A673 (cell line): Measurements from ENCODE around the gene POPDC2.

ENCODE experiments used
- EZH2 ChIP-seq: fragments of 200-600 bp; sonication (generic); IDR thresholded peaks from 2 replicates; pipeline ENCODE4 v1.6.1; 2017; ENCODE audit warnings: borderline replicate concordance, low read depth, mild to moderate bottlenecking, mixed read lengths, antibody characterized with exemption, low read length; ENCODE audit not compliant: poor library complexity, severe bottlenecking
- TF ChIP-seq, protein P1 (sequence below): fragments of 300-800, 200-600 bp; sonication (generic); conservative IDR thresholded peaks from 2 replicates; pipeline ENCODE4 v1.5.1; 2017; ENCODE audit warnings: low read depth, mild to moderate bottlenecking, antibody characterized with exemption, low read length, moderate library complexity, mixed read lengths

DNA sequence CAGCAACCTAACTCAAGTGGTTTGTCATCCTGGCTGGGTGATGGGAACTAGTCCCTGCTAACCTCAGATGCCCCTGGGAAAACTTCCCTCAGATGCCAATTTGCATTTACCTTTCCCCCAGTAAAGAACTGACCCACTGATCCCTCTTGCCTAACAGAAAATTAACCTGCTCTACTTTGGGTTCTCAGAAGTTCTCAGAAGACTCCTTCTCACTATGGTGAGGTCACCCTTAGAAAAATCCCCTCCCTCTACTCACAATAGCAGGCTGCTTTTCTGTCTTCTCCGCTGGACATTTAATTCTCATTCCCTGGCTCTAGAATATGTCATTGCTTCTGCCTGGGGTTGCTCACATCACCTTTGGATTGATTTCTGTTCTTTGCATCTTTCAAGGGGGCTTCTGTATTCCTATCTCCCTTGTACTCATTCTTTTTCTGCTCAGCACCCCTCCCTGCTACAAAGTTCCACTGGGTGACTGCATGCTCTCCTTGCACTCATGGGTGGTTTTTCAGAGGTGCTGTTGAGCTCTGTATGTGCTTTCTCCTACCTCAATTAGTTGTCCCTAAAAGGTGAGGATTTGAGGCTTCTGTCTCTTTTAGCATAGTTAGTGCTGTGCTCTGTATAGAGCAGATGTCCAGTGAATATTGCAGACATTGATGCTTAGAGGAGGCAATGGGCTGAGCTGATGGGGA, 61.8 kb downstream of the POPDC2 start:
- TF ChIP-seq, protein P1, sequence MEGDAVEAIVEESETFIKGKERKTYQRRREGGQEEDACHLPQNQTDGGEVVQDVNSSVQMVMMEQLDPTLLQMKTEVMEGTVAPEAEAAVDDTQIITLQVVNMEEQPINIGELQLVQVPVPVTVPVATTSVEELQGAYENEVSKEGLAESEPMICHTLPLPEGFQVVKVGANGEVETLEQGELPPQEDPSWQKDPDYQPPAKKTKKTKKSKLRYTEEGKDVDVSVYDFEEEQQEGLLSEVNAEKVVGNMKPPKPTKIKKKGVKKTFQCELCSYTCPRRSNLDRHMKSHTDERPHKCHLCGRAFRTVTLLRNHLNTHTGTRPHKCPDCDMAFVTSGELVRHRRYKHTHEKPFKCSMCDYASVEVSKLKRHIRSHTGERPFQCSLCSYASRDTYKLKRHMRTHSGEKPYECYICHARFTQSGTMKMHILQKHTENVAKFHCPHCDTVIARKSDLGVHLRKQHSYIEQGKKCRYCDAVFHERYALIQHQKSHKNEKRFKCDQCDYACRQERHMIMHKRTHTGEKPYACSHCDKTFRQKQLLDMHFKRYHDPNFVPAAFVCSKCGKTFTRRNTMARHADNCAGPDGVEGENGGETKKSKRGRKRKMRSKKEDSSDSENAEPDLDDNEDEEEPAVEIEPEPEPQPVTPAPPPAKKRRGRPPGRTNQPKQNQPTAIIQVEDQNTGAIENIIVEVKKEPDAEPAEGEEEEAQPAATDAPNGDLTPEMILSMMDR, result no peak
- TF ChIP-seq EZH2, result no peak
